SK-N-MC (cell line): ENCODE measurements around the gene CDYL.

Source experiments
- EZH2 ChIP-seq: fragments of 200-600 bp; sonication (generic); IDR thresholded peaks from one replicate; pipeline ENCODE4 v1.6.1; 2017; ENCODE audit warnings: antibody characterized with exemption
- FOXP2 ChIP-seq: optimal IDR thresholded peaks from 2 replicates; pipeline ENCODE3; 2011; ENCODE audit warnings: mild to moderate bottlenecking, moderate library complexity; ENCODE audit not compliant: insufficient read depth; ENCODE audit errors: extremely low read length, control extremely low read depth
- POLR2AphosphoS5 ChIP-seq: IDR thresholded peaks from 2 replicates; pipeline ENCODE4 v1.6.1; 2012; ENCODE audit warnings: mild to moderate bottlenecking, low read depth, low read length, borderline replicate concordance

DNA sequence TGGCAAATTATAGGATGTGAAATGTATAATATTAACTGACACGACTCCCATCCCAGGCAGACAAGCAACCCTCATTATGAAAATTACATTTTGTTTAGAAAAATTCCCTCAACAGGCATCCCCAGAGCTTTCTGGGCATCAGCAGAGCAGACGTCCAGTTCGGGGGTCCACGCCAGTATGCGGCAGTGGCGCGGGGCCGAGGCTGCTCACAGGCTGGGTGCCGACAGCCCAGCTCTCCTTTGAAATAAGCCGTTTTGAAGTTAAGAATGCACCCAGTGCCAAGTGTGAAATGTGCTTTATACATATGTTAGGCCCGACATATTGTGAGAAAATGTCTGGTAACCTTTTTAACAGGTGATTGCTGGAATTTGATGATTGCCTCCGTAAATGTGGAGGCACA lies 177.2 kb downstream of the CDYL start:
- no peak for TF ChIP-seq EZH2
- TF ChIP-seq POLR2AphosphoS5, result no peak
- no peak for TF ChIP-seq FOXP2
